Uterus (tissue), 2 donors: ENCODE data around the gene PIK3R3.

ENCODE experiments used
- POLR2A ChIP-seq, 2 donors: fragments of 450-650 bp; IDR thresholded peaks; one replicate each; pipeline ENCODE4 v1.6.1; 2016; ENCODE audit warnings: antibody characterized with exemption in 2 of 2, mild to moderate bottlenecking in 1 of 2, moderate library complexity in 1 of 2
- TF ChIP-seq, protein P1 (sequence below), 4 experiments: fragments of 200-600 bp in 2 of 4; fragments of 450-650 bp in 2 of 4; sonication (generic) in 2 of 4; IDR thresholded peaks; one replicate each; pipeline ENCODE4 v1.5.1; 2016 to 2019; ENCODE audit warnings: antibody characterized with exemption in 4 of 4, mild to moderate bottlenecking in 2 of 4, moderate library complexity in 1 of 4

DNA sequence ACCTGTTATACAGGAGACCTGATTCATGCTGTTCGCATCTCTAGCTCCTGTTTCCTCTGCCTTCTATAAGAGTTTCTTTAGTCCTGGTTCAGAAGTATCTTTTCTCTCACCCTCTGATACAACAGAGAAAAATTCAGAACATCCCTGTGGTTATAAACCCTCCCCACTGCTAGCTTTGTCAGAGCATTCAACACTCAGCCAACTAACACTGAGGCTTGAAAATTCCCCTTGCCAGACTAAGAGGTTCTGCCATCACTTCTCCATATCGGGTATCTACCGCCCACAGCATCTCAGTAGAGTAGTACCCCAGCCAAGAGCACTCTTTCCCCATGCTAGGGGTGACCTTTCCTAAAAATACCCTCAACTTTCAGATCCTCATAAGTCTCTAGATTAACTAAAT is 19.6 kb upstream of the PIK3R3 start:
- TF ChIP-seq, protein P1, sequence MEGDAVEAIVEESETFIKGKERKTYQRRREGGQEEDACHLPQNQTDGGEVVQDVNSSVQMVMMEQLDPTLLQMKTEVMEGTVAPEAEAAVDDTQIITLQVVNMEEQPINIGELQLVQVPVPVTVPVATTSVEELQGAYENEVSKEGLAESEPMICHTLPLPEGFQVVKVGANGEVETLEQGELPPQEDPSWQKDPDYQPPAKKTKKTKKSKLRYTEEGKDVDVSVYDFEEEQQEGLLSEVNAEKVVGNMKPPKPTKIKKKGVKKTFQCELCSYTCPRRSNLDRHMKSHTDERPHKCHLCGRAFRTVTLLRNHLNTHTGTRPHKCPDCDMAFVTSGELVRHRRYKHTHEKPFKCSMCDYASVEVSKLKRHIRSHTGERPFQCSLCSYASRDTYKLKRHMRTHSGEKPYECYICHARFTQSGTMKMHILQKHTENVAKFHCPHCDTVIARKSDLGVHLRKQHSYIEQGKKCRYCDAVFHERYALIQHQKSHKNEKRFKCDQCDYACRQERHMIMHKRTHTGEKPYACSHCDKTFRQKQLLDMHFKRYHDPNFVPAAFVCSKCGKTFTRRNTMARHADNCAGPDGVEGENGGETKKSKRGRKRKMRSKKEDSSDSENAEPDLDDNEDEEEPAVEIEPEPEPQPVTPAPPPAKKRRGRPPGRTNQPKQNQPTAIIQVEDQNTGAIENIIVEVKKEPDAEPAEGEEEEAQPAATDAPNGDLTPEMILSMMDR (IDR thresholded peaks at IDR 0.05), result no peak
- no peak for TF ChIP-seq POLR2A (IDR thresholded peaks at IDR 0.05)
